GM15510 (cell line): Measurements from ENCODE around the gene MIS12.

Source experiments
- POLR2A ChIP-seq: IDR thresholded peaks from 3 replicates; pipeline ENCODE4 v1.6.1; 2011; ENCODE audit warnings: borderline replicate concordance; ENCODE audit not compliant: insufficient read length; ENCODE audit errors: extremely low read depth

MIS12 gene

DNA sequence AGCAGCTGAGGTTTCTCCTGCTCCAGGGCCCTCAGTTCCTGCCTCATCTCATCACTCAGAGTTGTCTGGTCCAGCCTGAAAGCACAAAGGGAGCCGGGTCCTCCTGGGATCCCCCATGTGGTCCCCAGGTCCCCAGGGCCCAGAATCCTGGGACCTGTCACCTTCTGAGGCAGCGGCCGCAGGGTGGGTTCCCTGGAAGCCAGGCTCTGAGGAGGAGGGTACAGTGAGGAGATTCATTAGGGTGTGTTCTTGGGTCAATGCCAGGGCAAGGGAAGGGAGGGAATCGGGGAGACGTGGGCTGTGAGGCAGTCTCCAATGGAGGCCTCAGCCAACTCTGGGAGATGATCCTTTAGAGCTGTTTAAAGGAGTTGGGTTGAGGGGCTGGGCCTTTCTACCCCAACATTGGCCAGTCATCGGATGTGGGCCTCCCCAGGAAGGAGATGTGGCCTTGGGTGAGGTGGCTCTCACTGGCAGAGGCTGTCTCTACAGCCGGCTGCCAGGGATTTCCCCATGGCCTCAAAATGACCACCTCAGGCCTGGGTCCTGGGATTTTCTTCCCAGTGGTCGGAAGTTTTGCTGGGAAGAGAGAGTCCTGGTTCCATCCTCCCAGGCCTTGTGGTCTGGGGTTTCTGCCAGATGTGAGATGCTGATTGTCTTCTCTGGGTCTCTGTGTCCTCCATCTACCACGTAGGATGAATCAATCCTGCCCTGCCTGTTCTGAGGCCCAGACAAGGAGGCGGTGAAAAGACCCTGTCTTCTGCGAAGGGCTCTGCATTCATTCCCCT, 50.7 kb downstream of the MIS12 start:
- TF ChIP-seq POLR2A, result no peak

DNA sequence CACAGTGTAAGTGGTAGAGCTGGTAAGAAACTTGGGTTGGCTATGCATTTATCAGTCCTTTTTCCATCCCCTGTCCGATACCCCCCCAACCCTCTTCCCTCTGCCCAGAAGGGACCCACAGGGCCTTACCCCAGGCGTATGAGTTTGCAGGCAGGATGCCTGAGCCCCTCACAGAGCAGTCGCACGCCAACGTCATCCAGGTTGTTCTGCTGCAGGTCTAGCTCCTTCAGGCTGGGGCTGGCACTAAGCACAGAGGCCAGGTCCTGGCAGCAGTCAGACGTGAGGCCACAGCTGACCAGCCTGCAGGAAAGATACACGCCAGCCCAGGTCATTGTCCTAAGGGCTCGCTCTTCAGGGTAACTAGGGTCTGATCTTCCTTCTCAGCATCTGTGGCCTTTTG, 52.9 kb downstream of the MIS12 start:
- no peak for TF ChIP-seq POLR2A

- no peak for TF ChIP-seq POLR2A
Observed at GRCh38 chr17:5540321-5540720, 54.0 kb downstream of the MIS12 start.
